ENCODE results near the gene MRC2.
"Not testable (repeated sequence)": the region's sequence is repeated elsewhere in the genome, so short reads cannot be mapped to it uniquely, and the experiment has no call there.

The MRC2 gene, protein sequence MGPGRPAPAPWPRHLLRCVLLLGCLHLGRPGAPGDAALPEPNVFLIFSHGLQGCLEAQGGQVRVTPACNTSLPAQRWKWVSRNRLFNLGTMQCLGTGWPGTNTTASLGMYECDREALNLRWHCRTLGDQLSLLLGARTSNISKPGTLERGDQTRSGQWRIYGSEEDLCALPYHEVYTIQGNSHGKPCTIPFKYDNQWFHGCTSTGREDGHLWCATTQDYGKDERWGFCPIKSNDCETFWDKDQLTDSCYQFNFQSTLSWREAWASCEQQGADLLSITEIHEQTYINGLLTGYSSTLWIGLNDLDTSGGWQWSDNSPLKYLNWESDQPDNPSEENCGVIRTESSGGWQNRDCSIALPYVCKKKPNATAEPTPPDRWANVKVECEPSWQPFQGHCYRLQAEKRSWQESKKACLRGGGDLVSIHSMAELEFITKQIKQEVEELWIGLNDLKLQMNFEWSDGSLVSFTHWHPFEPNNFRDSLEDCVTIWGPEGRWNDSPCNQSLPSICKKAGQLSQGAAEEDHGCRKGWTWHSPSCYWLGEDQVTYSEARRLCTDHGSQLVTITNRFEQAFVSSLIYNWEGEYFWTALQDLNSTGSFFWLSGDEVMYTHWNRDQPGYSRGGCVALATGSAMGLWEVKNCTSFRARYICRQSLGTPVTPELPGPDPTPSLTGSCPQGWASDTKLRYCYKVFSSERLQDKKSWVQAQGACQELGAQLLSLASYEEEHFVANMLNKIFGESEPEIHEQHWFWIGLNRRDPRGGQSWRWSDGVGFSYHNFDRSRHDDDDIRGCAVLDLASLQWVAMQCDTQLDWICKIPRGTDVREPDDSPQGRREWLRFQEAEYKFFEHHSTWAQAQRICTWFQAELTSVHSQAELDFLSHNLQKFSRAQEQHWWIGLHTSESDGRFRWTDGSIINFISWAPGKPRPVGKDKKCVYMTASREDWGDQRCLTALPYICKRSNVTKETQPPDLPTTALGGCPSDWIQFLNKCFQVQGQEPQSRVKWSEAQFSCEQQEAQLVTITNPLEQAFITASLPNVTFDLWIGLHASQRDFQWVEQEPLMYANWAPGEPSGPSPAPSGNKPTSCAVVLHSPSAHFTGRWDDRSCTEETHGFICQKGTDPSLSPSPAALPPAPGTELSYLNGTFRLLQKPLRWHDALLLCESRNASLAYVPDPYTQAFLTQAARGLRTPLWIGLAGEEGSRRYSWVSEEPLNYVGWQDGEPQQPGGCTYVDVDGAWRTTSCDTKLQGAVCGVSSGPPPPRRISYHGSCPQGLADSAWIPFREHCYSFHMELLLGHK (N-terminal part only)

DNA sequence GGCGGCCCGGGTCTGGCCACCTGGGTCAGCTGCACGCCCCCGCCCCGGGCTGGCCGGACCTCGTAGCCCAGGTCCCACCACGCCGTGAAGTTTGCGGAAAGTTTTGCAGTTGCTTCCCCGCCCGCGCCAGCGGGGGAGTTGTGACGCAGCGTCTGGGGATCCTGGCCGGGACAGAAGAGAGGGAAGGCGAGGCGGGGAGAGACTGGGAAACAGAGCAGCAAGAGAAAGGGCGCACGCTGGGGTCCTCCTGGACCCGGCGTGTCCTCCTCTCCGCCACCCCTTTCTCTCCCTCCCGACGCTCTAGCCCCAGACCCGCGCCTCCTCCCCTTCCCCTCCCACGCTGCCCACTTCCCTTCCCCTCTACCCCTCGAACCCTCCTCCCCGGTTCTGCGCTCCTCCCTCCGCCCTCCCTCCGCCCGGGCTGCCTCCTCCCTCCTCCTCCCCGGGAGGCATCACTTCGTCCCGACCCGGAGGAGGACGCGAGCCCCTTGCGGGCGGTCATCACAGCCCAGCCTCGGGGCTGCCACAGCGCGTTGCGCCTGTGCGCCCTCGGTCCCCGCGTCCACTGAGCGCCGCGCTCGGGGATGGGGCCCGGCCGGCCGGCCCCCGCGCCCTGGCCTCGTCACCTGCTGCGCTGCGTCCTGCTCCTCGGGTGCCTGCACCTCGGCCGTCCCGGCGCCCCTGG lies at the start of gene MRC2:
TSS of gene MRC2 (plus strand) at position 452 of the 685 bp plus-strand sequence. CDS start at position 585, 133 bp downstream.
- DNase-seq: peak; percentile 16

DNA sequence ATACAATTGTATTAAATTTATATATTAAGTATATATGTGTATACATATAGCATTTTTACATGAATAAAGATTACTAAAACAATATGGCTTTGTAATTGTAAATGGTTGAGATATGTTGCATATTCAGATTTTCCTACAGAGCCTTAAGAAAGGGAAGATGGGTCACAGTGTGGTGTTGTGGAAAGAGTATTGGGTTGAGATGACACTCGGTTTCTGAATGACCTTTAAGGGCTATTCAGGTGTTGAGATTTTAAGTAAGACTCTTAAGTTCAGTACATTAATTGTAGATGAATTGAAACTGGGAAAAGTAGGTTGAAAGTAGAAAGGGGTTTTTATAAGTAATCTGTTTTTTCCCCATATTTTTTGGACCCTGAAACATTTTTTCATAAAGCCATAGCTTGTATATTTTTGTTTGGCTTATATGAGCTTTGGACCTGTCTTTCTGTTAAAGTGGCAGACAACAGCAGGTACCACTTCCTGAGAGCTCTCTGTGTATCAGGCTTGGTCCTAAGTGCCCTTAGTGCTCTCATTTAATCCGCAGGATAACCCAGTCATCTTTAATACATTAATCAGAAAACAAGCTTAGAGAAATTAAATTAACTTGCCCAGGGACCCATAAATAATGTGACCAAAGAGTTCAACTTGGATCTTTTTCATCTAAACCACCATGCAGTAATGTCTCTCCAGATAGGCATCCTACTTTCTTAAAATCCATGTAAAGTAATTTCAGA lies 48.5 kb upstream of the MRC2 start:
- DNase-seq: no peak

DNA sequence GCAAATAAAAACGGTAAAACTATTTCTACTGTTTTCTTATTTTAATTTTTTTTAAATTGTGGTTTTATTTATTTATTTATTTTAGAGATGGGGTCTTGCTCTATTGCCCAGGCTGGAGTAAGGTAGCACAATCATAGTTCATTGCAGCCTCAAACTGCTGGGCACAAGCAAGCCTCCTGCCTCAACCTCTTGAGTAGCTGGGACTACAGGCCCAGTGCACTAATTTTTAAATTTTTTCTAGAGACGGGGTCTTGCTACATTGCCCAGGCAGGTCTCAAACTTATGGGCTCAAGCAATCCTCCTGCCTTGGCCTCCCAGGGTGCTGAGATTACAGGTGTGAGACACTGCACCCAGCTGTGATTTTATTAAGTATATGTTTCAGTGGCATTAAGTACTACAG lies 46.5 kb upstream of the MRC2 start:
- no peak for DNase-seq

DNA sequence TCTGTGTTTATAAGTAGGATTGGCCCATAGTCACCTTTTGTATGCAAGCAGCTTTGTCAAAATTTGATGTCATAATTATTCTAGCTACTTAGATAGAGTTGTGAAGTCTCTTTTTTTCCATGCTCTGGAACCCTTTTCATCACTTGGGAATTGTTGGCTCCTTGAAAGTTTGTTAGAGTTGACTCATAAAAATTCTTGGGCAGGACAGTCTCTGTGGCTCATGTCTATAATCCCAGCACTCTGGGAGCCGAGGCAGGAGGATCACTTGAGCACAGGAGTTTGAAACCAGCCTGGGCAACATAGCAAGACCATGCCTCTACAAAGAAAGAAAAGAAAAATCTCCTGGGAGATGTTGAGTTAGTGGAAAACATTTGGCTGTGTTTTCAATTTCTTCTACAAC lies 45.7 kb upstream of the MRC2 start:
- DNase-seq: no peak

DNA sequence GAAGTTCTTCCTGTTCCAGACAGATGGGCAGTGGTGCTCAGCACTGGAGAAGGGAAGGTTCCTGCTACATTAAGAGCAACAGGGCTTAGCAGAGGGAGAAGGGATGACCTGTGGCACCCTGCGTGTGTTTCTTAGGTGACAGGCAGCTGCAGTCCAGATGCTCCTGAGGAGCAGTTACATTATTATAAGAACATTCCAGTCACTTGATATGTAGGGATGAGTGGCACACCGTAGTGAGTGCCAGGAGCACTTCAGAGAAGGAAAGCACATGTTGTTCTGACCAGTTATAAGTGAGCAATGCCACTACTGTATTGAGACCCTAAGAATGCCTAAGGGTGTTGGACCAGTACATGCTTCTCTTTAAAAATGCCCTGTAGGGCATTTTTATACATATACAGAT lies 39.9 kb upstream of the MRC2 start:
- DNase-seq: no peak

DNA sequence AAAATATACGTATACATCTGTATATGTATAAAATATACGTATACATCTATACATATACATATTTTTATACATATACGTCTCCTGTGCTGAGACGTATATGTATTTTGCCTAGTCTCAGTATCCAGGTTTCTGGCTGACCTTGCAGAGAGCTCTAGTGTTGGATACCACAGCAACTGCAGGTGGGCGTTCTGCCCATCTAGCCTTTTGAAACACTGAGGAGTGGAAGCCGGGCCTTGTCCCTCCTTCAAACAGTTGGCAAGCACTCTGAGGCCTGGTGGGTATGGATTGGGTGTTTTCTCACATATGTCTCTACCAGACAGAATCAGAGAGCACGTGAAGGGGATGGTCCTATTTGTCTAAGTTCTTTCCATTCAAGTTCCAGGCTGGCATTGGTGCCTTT lies 39.4 kb upstream of the MRC2 start:
- DNase-seq: no peak

DNA sequence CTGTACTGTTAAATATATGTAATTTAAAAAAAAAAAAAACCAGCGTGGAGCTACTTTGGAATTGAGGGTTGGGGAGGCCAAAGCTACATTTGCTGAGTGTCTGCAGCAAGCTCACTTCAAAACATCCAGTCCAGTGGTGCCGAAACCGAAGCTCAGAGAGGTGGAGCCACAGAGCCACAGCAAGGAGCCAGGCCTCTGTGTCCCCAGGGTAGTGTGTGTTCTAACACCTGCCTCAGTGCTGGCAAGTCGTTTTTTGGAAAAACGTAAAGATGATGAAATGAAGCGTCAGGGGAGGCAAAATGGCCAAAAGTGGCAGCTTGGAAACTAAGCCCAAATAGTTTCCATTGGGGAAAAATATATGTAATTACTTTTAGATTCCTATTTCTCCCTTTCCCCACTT lies 36.1 kb upstream of the MRC2 start:
- no peak for DNase-seq

DNA sequence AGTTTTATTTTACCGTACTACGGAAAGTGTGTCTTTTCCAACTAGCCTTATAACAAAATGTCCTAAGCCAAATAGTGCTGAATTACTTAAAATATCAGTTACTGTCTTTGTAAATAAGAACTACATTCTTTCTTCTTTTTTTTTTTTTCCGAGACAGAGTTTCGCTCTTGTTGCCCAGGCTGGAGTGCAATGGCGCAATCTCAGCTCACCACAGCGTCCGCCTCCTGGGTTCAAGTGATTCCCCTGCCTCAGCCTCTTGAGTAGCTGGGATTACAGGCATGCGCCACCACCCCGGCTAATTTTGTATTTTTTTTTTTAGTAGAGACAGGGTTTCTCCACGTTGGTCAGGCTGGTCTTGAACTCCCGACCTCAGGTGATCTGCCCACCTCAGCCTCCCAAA lies 35.6 kb upstream of the MRC2 start:
- DNase-seq: not testable (repeated sequence)

DNA sequence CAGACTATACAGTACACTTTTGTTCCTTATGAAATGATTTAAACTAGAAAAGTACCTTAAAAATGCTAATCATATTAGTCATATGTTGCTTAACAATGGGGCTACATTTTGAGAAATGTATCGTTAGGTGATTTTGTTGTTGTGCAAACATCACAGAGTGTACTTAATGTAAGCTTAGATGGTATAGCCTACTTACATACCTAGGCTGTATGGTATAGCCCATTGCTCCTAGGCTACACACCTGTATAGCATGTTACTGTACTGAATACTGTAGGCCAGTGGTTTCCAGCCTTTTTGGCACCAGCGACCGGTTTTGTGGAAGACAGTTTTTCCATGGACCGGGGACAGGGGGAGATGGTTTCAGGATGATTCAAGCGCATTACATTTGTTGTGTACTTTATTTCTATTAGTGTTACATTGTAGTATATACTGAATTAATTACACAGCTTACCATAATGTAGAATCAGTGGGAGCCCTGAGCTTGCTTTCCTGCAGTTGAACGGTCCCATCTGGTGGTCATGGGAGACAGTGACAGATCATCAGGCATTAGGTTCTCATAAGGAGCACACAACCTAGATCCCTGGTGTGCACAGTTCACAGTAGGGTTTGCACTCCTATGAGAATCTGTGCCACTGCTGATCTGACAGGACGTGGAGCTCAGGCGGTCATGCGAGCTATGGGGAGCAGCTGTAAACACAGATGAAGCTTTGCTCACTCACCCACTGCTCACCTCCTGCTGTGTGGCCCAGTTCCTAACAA lies 35.0 kb upstream of the MRC2 start:
- DNase-seq: no peak

DNA sequence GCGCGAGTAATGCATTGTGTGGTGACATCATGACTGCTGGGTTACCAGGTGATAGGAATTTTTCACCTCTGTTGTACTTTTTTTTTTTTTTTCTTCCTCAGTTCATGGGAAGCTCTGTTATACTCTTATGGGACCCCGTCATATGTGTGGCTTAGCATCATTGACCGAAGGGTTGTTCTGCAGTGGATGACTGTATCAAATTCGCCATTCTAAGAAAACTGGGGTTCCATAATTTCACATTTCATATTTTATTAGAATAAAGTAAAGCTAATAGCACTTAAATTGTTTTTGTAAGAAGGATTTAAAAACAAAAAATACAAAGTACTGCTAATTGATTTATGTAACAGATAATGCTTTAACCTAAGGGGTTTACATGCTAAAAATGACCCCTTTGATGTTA lies 32.0 kb upstream of the MRC2 start:
- DNase-seq: no peak

DNA sequence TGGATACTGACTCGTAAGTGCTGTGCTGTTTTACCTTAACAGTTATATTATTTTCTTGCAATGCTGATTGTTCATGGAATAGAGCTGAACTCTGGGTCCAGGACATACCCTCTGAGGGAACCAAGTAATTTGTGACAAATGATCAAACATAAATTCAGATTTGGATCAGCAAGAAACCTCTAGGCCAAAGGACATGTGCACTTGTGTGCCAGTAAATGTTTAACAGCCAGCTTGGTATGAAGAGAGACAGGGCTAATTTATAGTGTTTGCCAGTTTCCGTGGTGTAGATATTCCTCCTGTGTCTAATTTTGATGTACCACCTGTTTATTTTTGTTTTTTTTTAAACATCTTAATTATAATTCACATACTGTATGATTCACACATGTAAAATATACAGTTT lies 30.8 kb upstream of the MRC2 start:
- no peak for DNase-seq

DNA sequence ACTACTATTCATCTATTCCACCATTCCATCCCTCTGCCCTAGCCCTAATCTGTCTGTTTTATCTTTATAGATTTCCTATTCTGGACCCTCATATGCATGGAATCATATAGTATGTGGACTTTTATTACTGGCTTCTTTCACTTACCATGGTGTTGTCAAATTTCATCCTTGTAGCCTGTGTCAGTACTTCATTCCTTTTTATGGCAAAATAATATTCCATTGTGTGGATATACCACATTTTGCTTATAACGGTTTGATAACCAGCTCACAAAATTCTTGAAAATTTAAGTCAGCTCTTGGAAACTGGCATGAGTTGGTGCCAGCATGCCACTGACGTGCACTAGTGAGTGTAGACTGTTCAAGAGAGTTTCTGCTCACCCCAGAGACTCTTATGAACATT lies 30.3 kb upstream of the MRC2 start:
- no peak for DNase-seq

DNA sequence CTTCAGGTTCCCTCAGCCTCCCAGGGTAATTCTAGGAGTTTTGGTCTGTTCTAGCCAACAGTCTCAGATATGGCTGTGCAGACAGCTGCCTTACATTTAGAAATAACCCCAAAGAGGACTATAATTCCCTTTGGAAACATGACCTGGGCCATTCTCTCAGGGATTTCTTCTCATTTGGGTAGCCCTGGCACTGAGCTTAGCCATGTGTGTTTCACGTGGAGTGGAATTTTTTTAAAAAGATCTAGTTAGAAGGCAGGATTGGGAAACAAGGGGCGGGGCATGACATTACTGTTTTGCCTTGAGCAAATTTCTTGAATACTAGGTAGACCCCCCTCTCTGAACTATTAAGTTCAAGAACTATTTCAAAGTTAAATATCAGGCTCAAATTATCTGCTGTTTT lies 29.6 kb upstream of the MRC2 start:
- DNase-seq: no peak

DNA sequence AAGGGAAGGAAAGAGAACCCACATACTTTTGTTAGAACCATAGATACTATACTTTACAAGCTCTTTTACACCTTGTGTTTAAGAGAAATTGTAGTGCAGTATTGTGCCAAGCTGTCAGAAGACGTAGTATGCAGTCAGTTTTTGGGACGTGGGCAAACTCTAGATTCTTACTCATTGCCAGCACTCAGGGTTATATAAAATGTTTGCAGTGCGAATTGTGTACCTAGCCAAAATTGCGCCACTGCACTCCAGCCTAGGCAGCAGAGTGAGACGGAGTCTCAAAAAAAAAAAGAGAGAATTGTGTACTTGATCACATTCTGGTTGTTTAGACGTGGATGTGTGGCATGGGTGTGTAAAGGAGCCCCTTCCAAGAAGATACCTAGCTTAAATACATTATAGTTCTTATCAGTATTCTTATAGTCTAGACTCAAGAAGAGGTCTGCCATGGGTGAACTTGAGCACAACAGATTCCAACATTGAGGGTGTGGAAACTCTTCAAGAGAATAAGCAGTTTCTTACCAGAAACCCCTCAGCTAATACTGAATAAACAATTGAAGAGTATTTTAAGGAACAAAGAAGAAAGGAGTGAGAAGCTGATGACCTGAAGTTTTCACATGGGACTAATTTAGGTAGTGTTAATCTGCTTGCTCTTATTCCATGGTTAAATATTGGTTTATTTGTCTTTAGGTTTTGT lies 27.4 kb upstream of the MRC2 start:
- no peak for DNase-seq

DNA sequence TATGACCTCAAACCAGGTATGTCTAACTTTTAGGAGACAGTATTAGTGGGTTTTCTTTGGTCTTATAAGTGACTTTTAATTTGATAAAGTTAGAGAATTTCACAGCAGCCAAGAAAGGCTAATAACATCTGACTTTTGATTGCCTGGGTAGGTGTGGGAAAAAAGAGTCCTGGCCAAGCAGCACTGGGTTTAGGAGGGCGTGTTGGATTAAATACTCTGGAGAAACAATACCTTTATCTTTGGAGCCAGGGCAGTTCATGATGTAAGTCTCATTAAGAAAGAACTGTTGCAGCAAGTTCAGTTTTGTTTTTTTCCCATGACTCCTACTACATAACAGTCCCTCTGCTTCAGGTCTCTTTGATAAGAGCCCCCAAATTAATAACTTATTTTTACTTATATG lies 26.7 kb upstream of the MRC2 start:
- no peak for DNase-seq

DNA sequence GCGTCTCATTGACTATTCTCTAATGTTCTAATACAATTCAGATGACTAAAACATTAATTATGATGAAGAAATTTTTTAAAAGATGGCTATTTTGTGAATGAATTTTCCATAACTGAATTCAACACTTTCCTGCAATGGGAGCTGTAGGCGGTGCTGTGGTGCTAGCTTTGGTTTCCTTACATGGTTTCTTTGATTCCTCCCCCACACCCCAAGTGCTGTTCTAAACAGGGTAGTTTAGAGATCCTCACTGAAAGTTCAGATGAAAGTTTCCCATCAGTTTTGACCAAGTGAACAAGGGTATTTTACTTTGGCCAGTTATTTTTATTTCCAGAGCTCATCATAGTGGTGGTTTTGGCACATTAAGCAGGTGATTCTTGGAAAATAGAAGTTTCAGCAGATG lies 26.0 kb upstream of the MRC2 start:
- DNase-seq: no peak

DNA sequence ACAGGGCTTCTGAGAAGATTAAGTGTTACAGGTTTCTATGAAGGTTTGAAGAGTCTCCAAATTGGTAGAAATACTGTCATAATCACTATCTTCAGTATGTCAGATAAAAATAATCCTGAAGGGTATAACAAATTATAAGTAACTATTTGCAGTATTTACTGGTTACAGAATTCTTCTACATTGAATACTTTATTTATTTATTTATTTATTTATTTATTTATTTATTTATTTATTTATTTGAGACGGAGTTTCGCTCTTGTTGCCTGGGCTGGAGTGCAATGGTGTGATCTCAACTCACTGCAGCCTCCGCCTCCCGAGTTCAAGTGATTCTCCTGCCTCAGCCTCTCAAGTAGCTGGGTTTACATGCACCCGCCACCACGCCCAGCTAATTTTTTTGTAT lies 23.7 kb upstream of the MRC2 start:
- not testable (repeated sequence) for DNase-seq

DNA sequence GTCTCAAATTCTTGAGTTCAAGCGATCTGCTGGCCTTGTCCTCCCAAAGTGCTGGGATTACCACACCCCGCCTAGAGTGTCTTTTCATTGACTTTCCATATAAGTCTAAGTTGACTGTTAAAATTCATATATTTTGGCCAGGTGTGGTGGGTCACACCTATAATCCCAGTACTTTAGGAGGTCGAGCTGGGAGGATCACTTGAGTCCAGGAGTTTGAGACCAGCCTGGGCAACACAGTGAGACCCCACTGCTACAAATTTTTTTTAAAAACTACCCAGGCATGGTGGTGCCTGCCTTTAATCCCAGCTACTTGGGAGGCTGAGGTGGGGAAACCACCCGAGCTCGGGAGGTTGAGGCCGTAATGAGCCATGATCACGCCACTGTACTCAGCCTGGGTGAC lies 21.9 kb upstream of the MRC2 start:
- no peak for DNase-seq

DNA sequence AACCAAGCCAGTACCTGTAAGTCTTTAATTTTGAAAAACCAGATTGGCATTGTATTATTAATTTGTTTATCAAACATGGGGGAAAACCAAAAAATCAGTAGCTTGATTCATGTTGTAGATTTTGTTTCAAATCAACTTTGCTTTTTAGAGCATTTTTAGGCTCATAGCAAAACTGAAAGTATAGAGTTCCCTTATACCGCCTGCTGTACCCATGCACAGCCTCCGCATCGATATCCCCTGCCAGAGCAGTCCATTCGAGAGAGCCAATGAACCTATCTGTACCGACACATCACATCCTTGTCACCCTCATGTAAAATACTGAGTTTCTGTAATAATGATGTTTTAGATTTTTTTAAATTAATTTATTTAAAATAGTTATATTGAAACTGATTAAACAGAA lies 16.2 kb upstream of the MRC2 start:
- no peak for DNase-seq

DNA sequence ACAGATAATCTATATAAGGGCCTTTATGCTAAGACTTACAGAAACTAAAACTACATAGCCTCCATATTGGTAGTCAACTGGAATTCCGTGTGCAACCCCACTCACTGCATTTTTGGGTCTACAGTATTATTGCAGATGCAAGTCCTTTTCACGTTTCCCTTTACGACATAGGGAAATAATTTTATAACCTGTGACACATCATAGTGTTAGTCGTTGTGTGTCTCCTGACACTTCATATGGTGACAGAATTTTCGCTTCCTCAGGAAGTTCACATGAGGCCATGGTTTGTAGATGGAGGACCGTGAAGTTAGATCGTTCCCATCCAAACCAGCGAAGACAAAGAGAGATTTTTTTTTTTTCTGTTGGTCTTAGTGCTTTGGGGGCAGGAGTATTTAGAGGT lies 15.7 kb upstream of the MRC2 start:
- DNase-seq: no peak

DNA sequence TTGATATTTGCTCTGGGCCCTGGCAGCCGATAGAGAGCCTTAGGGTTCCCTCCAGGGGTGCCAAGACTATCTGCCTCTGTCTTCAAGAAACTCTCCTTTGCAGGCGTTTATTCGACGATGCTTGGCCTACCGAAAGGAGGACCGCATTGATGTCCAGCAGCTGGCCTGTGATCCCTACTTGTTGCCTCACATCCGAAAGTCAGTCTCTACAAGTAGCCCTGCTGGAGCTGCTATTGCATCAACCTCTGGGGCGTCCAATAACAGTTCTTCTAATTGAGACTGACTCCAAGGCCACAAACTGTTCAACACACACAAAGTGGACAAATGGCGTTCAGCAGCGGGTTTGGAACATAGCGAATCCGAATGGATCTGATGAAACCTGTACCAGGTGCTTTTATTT lies 15.2 kb upstream of the MRC2 start:
- DNase-seq: not testable (repeated sequence)

Data from KG1 (cell line).